A172 (cell line): ENCODE data around the gene SWAP70. TPM values are rescaled to one million over a fixed set of nuclear protein-coding genes. Genes with fewer than 3 reads are reported as not detected.
A peak's percentile ranks its signal among the peaks of the same experiment; 100 is the strongest.
"Not testable (repeated sequence)": the region's sequence is repeated elsewhere in the genome, so short reads cannot be mapped to it uniquely, and the experiment has no call there.

Experiments
- DNase-seq: peaks from one replicate; pipeline ENCODE4 v3.0.0-alpha.2; 2015; ENCODE audit warnings: low spot score
- total RNA-seq: library from RNA; depleted of rRNA; stranded (reverse); fragments of >200 nt; shearing (Covaris generic); gene quantifications from 2 replicates; pipeline ENCODE4 v1.2.3, GENCODE V29; 2014

Gene SWAP70
- total RNA-seq, 1 experiment from 2014 or later, result 54.7 TPM

GRCh38 chr11:9722023-9722422 lies 58.1 kb downstream of the SWAP70 start:
- DNase-seq, result no peak

- no peak for DNase-seq
These were observed 59.0 kb downstream of the SWAP70 start for GRCh38 chr11:9722893-9723292.

DNA sequence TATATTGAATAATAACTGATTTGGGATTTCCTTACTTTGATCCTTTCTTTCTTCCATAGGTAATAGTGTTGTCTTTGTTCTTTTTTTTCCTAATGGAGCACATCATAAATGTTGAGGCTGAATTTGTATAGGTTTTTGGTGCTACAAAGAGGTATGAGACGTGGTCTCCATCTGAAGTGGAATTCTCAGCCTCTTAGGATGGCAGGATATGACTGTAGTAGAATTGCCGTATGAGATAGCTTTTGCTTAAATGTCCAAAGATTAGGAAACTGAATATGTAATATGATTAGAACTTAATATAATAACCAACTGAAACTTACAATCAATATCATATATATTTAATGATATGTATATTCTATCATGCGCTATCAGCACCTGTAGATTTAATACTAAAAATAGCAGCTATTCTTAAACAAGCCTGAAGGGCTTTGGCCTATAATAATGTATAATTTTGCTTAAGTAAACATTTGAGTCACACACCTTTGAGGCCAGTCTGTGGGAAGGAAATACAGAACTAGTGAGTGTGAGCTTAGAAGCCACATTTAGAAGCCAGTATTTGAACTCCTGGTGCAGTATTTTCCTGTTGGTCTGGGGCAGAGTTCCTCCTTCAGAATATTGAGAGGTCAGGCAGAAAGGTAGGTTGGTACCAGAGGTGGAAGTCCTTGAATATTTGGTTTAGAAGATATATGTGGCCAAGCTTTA lies 62.6 kb downstream of the SWAP70 start:
- DNase-seq, result peak; percentile 65

DNA sequence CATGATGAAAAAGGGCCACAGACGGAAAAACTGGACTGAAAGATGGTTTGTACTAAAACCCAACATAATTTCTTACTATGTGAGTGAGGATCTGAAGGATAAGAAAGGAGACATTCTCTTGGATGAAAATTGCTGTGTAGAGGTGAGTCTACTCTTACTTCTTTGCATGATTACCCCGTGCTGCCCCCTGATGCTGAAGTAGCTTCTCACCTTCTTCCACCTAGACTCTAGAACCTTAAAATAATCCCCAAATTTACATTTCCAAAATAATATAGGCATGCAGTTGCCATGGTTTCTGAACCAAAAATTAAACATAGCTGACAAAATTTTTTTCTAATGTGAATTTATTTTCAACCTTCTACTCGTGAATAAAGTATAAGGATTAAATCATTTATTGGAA lies 64.2 kb downstream of the SWAP70 start:
- no peak for DNase-seq

- DNase-seq, result no peak
These were observed 67.4 kb downstream of the SWAP70 start for GRCh38 chr11:9731256-9731655.

- DNase-seq, result no peak
These were observed 68.6 kb downstream of the SWAP70 start for GRCh38 chr11:9732453-9732852.

DNA sequence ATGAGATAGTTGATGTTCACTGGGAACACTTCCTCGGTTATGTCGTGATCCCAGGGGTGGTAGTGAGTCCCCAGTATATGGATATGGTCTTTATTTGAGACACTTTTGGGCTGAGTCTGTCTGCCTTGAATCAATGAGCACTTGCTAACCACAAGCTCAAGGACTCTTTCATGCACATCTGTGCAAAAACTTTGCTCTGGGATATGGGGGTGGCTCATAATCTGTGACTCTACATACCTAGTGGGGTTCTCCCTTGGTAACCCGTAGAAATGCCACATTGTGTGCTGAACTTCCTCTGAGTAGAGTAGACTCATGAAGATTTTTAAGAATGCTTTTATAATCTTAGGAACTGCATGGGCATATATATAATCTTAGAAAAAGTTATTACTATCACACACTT lies 69.3 kb downstream of the SWAP70 start:
- DNase-seq, result no peak

- DNase-seq, result no peak
These were observed 71.4 kb downstream of the SWAP70 start for GRCh38 chr11:9735236-9735635.

DNA sequence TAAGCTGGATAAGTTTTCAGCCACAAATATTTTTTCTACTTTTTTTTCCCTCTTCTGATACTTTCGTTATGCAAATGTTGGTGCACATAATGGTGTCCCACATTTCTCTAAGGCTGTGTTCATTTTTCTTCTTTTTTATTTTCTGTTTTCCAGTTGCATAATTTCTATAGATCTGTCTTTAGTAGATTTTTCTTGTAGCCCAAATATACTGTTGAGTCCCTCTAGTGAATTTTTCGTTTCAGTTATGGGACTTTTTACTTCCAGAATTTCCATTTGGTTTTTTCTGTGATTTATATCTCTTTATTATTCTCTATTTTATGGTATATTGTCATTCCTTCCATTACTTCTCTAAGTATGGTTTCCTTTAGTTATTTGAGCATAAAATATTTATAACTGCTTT lies 72.0 kb downstream of the SWAP70 start:
- DNase-seq, result no peak

DNA sequence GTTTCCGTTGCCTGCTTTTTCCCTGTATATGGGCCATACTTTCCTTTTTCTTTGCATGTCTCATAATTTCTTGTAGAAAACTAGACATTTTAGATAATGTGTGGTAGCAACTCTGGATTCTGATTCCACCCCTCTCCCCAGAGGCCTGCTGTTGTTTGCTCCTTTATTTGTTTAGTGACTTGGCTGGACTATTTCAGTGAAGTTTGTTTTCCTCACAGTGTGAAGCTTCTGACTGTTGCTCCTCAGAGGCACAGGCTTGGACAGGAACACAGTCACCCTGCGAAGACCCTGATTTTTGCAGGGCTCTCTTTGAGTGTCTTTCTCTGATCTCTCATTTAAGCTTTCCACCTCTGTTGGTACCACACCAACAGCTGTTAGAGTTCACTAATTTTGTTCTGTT lies 72.5 kb downstream of the SWAP70 start:
- DNase-seq, result no peak

DNA sequence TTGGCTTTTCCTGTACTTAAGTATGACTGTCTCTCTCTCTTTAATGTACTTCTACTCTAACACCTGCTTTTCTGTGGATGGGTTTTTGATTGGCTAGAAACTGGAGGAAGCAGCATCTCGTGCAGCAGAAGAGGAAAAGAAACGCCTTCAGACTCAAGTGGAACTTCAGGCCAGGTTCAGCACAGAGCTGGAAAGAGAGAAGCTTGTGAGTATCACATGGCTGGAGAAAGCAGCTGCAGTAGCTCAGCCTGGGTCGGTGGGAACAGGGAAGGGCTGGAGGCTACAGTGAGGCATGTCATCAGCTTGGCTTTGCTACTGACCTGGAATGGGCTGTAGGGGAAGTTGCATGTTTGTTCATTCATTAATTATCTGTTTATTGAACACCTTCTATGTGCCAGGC lies 74.2 kb downstream of the SWAP70 start:
- DNase-seq, result no peak

DNA sequence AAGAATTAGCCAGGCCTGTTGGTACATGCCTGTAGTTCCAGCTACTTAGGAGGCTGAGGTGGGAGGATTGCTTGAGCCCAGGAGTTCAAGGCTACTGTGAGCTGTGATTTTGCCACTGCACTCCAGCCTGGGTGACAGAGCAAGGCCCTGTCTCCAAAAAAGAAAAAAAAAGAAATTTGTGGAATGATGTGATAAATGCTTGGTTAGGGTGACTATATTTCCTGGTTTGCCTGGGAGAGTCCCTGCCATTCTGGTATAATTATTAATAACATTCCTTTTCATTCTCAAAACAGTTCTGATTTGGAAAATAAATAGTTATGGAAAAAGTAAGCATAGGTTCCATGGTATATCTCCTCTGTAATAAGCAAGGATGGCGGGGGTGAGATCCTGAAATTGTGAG lies 74.8 kb downstream of the SWAP70 start:
- no peak for DNase-seq

DNA sequence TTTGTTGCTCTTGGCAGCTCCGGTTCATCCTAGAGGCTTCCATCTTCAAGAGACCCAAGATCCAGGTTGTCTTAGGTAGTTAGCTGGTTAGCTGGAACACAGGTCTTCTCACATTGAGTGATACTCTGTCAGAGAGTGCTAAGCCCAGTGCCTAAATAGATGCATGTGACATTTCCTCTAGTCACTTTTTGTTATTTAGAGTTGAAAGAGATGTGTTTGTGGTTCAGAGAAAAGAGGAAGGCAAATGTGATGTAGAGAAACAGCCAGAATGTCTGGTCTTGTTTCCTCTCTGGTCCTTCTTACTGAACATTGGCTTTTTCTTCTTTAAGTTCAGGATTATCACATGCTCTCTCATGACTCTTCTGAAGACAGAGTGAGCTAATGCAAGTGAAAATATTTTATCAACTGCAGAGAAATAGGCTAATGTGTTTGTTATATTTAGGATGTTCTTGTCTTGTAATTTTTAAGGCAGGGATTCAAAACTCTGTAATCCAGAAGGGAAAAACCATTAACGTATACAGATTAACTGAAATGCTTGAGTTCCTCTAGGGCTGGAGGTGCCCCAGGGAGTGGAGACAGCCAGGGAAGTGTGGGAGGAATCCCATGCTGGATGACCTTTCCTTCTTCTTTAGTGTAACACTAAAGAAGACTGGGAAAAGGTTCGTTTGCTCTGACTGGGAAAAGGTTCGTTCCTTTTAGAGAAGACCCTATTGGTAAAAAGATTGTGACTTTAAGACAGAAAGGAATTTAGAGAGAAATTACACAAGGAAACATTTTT lies 75.4 kb downstream of the SWAP70 start:
- DNase-seq, result no peak

GRCh38 chr11:9740202-9740883 lies 76.5 kb downstream of the SWAP70 start:
- DNase-seq, result no peak

DNA sequence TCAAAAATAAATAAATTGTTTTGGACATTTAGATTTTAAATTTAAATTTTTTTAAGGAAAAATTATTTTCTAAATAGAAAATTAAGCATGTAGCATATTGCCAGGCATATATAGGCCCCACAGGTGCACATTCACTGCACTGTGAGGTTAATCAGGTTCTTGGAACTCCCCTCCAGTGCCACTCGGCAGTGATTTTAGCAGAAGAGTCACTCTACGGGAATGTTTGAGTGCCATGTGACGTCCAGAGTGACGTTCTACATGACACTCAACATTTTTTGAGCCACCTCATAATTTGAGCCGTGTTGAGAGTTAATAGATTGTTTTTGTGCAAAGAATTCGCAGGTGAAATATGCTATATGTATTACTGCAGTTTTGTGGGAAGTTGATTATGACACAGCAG lies 77.4 kb downstream of the SWAP70 start:
- DNase-seq, result no peak

DNA sequence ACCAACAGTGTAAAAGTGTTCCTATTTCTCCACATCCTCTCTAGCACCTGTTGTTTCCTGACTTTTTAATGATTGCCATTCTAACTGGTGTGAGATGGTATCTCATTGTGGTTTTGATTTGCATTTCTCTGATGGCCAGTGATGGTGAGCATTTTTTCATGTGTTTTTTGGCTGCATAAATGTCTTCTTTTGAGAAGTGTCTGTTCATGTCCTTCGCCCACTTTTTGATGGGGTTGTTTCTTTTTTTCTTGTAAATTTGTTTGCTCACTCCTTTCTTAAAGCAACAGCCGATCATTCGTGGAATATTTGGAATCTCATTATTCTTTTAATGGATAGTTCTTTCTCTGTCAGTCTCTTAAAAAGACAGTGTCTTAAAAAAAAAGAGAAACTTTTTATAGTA lies 79.6 kb downstream of the SWAP70 start:
- not testable (repeated sequence) for DNase-seq

DNA sequence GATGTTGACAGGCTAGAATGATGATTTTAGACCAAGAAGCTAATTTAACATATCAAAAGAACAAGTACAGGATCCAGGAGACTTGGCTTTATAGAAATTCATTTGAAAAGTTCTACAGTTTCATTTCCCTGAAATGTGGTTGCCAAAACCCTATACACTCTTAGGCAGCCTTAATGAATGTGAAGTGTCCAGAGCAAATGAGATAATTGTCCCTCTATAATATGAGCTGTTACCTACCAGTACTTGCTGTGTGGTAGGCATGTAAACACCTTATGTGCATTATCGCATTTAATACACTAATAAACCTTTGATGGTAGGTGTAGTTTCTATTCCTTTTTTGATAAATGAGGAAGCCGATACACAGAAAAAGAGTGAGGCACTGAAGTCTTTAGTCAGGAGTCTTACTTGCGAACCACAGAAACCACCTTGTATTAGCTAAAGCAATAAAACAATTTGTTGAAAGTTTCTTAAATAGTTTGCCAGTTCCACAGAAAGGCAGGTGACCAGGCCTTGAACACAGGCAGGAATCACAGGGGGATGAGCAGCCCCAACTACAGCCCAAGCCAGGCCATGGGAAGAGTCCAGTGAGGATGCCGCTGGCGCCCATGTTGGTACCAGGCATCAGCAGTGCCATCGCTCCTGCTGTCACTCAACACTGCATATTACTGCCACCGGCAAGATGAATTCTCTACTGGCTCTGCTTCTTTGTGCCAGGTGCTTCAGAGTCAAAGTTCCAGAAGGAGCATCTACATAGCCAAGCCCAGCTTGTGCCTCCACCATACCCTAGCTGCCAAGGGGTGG lies 81.7 kb downstream of the SWAP70 start:
- DNase-seq, result no peak

DNA sequence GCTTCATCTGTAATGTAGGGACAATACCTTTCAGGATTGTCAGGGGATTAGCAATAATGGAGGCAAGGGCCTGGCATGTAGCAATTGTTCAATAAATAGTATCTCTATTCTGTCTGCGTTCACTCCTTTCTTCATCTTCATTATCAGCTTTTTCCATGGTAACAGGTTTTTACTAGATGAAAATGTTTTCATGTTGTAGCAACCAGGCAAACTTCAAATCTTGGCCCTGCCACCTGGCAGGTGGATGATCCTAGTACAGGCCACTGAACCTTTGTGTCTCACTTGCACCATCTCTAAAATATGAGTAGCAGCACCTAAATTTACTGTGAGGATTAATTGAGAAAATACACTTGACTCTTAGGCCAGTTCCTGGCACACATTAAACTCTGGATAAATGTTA lies 83.4 kb downstream of the SWAP70 start:
- no peak for DNase-seq

GRCh38 chr11:9747828-9748227 lies 84.0 kb downstream of the SWAP70 start:
- DNase-seq, result no peak

DNA sequence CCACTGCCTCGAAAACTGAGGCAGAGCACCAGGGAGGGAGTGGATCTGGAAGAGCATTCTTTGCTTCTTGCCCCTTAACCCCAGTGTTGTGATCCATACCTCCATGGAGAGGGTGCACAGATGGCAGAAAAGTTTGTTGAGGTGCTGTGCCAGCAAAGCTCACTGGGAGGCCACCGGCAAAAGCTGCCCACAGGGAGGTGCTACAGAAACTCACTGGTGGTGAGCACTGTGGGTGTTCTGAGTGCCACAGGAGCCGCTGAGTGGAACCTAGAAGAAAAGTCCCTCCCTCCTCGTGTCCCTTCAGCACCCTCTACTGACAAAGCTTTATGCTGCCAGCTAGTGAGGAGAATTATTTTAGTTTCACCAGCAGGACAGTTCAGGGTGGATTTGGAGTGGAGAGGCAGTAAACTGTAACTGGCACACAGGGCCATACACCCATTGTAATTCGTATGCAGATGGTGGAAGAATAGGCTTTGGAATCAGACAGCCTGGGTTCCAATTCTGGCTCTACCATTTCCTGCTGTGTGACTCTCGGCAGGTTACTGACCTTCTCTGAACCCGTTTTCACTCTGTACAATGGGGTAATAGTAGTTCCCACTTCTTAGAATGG lies 84.6 kb downstream of the SWAP70 start:
- DNase-seq, result peak; percentile 85

DNA sequence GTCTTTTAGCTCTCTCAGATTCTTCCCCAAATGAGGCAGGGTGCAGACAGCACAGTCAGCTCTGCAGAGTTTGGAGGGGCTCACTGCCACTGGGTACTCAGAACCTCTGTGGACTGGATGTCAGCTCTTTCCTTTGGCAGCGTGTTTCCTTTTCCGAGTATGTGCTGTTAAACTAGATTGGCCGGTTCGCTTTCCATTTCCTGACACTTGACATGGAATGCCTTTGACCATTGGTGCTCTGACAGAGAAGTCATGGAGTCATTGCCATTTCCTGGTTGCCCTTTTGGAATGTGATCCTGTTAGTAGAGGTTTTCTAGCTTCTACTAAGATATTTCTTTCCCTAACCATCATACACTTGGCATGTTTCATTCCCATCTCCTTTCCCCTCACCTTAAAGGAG lies 86.7 kb downstream of the SWAP70 start:
- no peak for DNase-seq

DNA sequence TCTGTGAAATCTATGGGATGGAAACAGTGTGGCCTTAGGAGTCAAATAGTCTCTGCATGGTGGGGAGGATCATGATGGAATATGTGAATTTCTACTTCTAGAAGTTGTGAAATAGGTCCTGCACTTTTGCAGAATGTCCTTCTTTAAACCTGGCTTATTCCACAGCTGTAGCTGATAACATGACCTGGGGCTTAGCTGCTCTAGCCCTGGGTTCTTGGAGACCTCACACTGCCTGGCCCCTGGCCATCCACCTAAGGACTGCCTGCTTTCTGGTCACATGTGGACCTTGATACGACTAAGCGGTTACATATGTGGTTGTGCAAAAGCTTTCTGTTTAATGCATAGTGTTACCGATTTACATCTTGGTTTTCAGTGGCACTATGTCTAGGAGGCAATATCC lies 88.2 kb downstream of the SWAP70 start:
- DNase-seq, result no peak
